ENCODE results near the gene DDIT4. TPM values are rescaled to one million over a fixed set of nuclear protein-coding genes. Genes with fewer than 3 reads are reported as not detected.
"Not testable (repeated sequence)": the region's sequence is repeated elsewhere in the genome, so short reads cannot be mapped to it uniquely, and the experiment has no call there.

DDIT4 gene
- total RNA-seq, 4 donors from 2014 or later = 56.2 to 527 (median 185) TPM

GRCh38 chr10:72277340-72277995 is 3.7 kb downstream of the DDIT4 start:
- TF ChIP-seq CTCF (IDR thresholded peaks at IDR 0.05) = no peak
- DNase-seq (ENCODE audit: low spot score) (no peak), ATAC-seq (ENCODE audit: low FRiP score) (no peak)

- no peak for ATAC-seq (ENCODE audit: low FRiP score)
Measured at GRCh38 chr10:72277996-72278667, 4.4 kb downstream of the DDIT4 start.

GRCh38 chr10:72278668-72279393 is 5.1 kb downstream of the DDIT4 start:
- ATAC-seq (ENCODE audit: low FRiP score) (no peak), DNase-seq (ENCODE audit: low spot score) (no peak)
- no peak for TF ChIP-seq CTCF (IDR thresholded peaks at IDR 0.05)

More at GRCh38 chr10:72277996-72278667, 4.4 kb downstream of the DDIT4 start:
- TF ChIP-seq CTCF (IDR thresholded peaks at IDR 0.05) = no peak
- DNase-seq (ENCODE audit: low spot score) = no peak

GRCh38 chr10:72279587-72279986 is 5.9 kb downstream of the DDIT4 start:
- not testable (repeated sequence) for DNase-seq (ENCODE audit: low spot score); ATAC-seq (ENCODE audit: low FRiP score)

- TF ChIP-seq CTCF (IDR thresholded peaks at IDR 0.05) = no peak
- no peak for ATAC-seq (ENCODE audit: low FRiP score)
- no peak for DNase-seq (ENCODE audit: low spot score)
Measured at GRCh38 chr10:72283131-72283530, 9.4 kb downstream of the DDIT4 start.

GRCh38 chr10:72285972-72286521 is 12.3 kb downstream of the DDIT4 start:
- ATAC-seq (ENCODE audit: low FRiP score) (peak; percentile 55), DNase-seq (ENCODE audit: low spot score) (no peak)
- no peak for TF ChIP-seq CTCF (IDR thresholded peaks at IDR 0.05)

GRCh38 chr10:72291019-72291532 is 17.4 kb downstream of the DDIT4 start:
- ATAC-seq (ENCODE audit: low FRiP score) (no peak), DNase-seq (ENCODE audit: low spot score) (no peak)
- no peak for TF ChIP-seq CTCF (IDR thresholded peaks at IDR 0.05)
